ENCODE data around the gene SESN1.
"Not testable (repeated sequence)": the region's sequence is repeated elsewhere in the genome, so short reads cannot be mapped to it uniquely, and the experiment has no call there.

The SESN1 gene

DNA sequence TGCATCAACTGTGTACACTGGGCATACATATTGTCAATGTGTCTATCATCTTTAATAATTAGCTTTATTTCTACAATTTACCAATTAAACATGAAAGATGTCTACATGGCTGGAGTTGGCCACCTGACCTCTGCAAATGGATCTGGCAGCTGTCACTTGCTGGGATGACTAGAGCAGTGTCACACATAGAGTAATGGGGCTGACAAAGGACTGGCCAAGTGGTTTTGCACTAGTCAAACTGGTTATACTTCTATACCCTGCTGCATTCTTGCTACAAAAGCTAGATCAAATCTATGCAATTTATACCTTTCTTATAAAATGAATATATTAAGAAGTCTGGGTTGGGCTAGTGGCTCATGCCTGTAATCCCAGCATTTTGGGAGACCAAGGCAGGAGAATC, 99.3 kb downstream of the SESN1 start:
- no peak for DNase-seq

- no peak for DNase-seq
These were observed 100.8 kb downstream of the SESN1 start for GRCh38 chr6:108993876-108994275.

GRCh38 chr6:108989700-108990099, 104.9 kb downstream of the SESN1 start:
- DNase-seq = no peak

GRCh38 chr6:108988765-108989164, 105.9 kb downstream of the SESN1 start:
- no peak for DNase-seq

- no peak for DNase-seq
These were observed 106.3 kb downstream of the SESN1 start for GRCh38 chr6:108988296-108988695.

GRCh38 chr6:108987156-108987555, 107.5 kb downstream of the SESN1 start:
- no peak for DNase-seq

GRCh38 chr6:108985301-108985700, 109.3 kb downstream of the SESN1 start:
- DNase-seq = no peak

- no peak for DNase-seq
These were observed 111.5 kb downstream of the SESN1 start for GRCh38 chr6:108983151-108983550.

DNA sequence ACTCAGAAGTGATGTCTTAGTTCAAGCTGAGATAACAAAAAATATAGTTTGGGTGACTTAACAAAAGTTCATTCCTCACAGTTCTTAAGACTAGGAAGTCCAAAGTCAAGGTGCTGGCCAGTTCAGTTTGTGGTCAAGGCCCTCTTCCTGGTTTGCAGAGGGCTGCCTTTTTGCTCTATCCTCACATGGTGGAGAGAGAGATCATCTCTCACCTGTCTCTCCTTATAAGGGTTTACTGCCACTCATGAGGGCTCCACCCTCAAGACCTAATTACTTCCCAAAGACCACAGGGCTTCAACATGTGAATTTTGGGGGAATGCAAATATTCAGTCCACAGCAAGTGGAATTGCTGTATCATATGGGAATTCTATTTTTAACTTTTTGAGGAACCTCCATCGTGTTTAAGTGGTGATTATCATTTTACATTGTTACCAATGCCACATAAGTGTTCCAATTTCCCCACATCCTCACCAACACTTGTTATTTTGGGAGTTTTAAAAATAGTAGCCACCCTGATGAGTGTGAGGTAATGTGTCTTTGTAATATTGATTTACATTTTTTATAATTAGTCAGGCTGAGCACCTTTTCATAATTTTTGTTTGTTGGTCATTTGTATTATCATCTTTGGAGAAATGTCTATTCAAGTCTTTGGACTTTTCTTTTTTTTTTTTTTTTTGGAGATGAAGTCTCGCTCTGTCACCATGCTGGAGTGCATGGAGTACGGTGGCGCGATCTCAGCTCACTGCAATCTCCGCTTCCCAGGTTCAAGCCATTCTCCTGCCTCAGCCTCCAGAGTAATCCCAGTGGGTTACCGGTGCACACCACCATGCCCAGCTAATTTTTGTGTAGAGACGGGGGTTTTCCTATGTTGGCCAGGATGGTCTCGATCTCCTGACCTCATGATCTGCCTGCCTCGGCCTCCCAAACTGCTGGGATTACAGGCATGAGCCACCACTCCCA, 112.2 kb downstream of the SESN1 start:
- DNase-seq = no peak

- not testable (repeated sequence) for DNase-seq
These were observed 116.0 kb downstream of the SESN1 start for GRCh38 chr6:108978638-108979037.

- no peak for DNase-seq
These were observed 120.4 kb downstream of the SESN1 start for GRCh38 chr6:108974201-108974600.

GRCh38 chr6:108969776-108970175, 124.9 kb downstream of the SESN1 start:
- DNase-seq = no peak

GRCh38 chr6:108968325-108969316, 126.0 kb downstream of the SESN1 start:
- no peak for DNase-seq

GRCh38 chr6:108966855-108967755, 127.5 kb downstream of the SESN1 start:
- peak; percentile 63 for DNase-seq

DNA sequence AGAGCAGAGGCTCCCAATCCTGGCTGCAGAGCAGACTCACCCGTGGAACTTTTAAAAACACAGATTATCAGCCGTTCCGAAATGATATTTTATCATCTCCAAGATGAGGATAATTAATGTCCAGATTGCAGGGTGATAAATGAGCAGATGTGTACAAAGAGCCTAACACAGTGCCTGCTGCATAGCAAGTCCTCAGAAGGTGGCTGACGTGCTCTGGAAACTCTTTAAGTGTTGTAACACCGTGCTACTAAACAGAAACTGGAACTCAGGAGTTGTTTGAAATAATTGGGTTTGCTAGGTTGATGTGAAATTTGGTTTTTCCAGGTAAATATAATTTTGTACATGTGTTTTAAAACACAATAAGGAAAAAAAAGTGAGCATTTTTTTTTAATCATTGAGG, 128.4 kb downstream of the SESN1 start:
- no peak for DNase-seq

DNA sequence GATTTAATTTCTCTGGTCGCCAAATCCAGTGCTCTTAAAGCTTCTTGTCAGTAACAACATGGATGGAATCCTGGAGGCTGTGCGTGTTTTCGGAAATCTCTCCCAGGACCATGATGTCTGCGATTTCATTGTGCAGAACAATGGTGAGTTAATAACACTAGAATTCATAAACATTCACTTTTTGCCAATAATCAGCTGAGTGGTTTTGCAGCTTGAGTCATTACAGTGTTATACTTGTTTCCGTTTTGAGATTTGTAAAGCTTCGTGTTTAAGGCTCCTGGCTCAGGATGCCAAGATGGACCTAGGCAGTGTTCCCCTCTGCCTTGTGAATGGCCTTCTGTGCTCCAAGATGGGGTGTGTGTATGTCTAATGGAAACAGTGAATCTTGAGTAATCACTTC, 132.7 kb downstream of the SESN1 start:
- DNase-seq = no peak

DNA sequence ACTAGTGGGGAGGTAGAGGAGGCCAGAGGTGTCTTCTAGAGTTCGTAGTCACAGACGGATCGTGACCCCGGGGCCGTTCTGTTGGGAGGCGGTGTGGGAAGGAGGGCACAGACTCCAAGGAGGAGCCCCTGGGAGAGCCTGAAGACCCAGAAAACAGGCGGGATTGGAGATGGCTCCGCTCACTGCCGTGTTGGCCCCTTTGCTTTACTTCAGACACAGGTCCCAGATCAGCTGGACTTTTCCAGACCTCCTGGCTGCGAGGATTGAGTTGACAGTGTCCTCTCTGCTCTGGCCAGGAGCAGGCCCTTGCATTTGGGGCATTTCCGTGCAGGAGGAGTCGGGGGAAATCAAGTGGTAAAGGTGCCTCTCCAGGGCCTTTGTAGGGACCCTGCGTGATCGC, 133.6 kb downstream of the SESN1 start:
- DNase-seq = no peak

DNA sequence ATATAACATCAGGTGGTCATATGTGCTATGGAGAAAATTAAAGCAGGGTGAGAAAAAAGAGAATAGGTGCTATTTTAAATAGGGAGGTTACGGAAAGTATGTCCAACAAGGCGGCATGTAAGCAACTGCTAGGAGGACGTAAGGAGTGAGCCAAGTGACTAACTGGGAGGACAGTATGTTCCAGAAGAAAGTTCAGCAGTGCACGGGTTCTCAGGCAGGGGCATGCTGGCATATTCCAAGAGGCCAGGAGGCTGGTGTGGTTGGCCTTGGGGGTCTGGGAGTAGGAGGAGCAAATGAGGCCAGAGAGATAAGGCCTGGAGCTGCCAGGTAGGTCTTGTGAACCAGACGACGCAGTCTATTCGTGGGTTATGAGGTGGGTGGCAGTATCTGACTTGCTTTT, 134.0 kb downstream of the SESN1 start:
- DNase-seq = no peak

GRCh38 chr6:108959972-108960582, 134.6 kb downstream of the SESN1 start:
- no peak for DNase-seq

GRCh38 chr6:108958900-108959770, 135.5 kb downstream of the SESN1 start:
- no peak for DNase-seq

DNA sequence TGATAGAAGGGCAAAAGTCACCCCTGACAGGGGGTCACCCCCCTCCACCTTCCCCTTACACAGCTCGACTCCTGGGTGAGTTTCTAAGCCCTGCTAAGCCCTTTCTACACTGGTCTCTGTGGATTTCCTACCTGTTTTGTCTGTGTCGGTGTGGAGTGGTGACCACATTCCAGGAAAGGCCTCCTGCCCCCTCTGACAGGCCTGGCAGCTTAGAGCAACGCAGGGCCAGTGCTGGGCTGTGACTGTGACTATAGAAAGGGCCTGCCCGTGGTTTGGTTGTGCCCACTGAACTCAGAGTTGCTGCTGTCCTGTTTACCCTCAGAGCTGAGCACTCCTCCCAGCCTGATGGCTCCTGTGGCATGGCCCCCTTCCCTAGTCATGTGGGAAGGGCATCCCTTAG, 137.4 kb downstream of the SESN1 start:
- DNase-seq = no peak
